Activated naive CD4-positive, alpha-beta T cell treated with Interleukin-2 at 50 U/mL for 16 hours (primary cell): Measurements from ENCODE around the gene DSE.

ENCODE experiments used
- DNase-seq: peaks from one replicate; pipeline ENCODE4 v3.0.0-alpha.2; 2020

DSE gene

DNA sequence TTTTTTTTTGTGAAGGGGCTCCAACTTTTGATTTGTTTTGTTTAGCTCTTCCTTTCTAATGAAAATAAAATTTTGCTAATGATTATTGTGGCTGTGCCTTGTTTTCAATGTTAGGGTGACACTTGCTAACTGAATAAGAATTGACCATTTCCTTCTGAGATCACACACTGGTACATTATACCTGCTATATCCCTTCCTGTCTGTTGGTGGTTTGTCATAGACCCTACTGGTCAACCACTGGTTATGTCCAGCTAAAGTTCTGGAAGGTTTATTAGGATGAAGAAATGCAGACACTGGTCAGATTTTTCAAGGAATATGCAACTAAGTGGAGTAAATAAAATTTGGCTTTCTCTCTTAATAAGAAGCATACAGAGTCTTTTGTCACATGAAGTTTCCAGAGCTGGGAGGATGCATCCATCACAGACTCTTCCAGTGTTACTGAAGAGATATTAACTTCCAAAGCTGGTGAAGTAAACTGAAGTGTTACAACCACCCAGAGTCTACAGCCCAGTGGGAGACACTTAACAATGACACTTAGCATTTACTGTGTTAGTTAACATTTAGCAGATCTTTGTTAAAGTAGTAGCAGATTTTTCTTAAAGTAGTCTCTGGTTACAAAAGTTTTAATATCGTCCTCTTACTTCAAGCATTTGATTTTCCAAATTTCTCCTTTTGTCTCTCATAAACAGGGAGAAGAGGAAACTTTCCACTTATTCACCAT is 121.0 kb downstream of the DSE start:
- no peak for DNase-seq

DNA sequence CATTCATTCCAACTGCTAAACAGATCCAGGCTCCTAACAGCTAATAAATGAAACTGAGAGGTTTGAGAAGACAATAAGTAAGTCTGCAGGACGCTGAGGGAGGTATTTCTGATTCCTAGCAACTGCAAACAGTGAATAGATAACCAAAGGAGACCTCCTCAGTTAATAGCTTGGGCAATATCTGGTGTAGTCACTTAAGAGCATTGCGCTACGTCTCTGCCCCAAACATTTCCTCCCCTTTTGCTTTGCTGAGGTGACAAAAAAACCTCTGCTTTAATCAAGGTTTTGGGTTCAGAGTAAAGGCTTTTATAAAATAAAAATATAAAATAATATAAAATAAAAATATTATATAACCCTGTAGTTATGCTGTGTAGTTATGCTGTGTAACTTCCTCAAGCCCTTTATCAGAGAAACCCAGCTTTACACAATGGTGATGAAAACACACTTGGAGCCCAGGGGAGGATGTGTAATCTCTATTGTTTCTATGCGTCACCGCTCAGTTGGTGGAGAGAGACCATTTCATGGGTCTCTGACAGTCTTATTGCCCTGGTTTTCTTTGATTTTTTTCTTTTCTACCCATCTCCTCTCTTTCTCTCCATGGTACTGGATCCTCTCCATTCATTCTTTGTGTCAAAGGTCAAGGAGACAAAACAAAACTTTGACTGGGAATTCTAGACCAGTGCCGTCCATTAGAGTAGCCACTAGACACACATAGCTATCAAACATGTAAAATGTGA is 121.8 kb downstream of the DSE start:
- DNase-seq = no peak
